HG03558 (cell line): ENCODE results near the gene RABGAP1.

ENCODE experiments used
- ATAC-seq: cut with Tn5 transposase; IDR thresholded peaks from one replicate; pipeline ENCODE4 v1.9.1; 2021; ENCODE audit warnings: moderate number of reproducible peaks; ENCODE audit not compliant: unreplicated experiment; ENCODE audit errors: extremely low read depth

The RABGAP1 gene

GRCh38 chr9:123043081-123043939 is 102.5 kb downstream of the RABGAP1 start:
- no peak for ATAC-seq

DNA sequence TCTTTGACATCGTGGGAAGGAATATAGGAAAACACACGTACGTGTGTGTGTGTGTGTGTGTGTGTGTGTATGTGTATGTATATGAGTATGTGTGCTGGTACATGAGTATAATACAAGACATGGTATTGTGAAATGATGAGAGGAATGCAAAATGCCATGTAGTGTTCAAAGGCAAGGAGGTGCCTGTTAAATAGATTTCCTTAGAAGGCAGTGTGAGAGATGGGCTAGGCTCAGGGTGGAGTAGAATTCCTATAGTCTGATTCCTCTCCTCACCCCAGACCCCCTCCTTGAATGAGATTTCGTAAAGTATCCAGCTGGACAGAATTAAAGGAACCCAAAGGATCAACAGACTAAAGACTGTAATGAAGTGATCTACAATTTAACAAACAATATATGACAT is 103.8 kb downstream of the RABGAP1 start:
- no peak for ATAC-seq

DNA sequence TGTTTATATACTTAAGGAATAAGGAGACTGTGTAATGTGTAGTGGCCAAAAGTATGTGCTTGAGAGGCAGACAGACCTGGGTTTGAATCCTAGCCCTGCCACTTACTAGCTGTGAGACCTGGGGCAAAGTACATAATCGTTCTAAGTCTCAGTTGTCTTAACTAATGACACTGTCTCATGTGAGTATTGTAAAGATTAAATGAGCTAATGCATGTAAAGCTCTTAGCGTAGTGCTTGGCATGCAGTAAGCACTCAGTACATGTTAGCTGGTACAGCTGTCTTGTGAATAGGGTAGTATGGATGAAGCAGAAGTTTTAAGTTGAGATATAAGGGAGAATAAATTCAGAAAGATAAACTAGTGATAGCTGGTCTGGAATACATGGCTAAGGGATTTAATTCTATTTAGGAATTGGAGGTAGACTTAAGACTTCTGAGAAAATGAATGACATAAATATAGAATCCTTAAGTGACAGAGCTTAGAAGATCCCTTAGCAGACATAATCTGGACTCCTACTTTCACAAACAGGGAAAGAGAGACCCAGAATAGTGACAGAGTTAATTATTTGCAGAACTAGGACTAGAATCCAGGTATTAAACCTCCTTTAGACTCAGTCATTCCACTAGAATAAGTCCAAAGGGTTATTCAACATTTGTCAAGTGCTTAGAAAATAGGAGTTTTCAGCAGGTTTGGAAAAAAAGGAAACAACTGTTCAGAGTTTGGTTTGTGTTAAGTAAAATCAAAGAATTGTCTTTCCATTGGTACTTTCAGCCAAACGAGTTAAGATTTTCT is 105.8 kb downstream of the RABGAP1 start:
- no peak for ATAC-seq

DNA sequence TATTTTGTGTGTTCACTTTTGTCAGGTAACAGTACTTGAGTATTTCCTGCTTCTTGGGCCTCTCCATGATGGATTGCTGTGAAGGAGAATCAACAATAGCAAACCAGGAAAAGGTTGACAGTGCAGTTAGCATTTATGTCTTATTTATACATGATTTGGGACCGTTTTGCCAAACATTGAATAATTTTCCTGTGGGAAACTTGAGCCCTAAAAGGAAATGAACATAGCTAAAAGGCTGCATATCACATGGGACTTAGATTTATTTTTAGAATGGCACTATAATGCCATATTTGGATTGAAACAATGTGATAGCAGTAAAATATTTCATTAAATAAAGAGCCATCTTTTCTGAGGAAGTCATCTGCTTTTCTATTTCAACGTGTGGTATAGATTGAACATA is 107.9 kb downstream of the RABGAP1 start:
- no peak for ATAC-seq

GRCh38 chr9:123049589-123050222 is 108.9 kb downstream of the RABGAP1 start:
- ATAC-seq, result no peak

- ATAC-seq, result no peak
These were observed 112.2 kb downstream of the RABGAP1 start for GRCh38 chr9:123053046-123053445.

- no peak for ATAC-seq
These were observed 112.9 kb downstream of the RABGAP1 start for GRCh38 chr9:123053711-123054110.

DNA sequence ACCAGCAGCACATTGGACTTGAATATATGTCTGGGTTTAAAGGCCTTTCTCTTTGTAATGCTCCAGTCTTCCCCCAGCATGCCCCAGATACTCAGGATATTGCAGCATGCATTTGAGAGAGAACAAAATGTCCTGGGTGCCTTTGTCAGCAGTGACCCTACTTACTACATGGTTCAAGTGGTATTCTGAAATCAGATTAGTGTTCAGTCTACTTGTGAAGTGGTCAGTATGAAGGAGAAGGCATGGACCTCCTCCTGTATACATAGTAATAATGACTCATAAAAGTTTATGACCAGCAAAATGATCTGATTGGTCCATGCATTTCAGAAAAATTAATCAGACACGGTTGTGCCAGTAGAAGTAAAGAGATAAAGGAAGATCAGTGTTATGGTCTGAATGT is 118.0 kb downstream of the RABGAP1 start:
- no peak for ATAC-seq

DNA sequence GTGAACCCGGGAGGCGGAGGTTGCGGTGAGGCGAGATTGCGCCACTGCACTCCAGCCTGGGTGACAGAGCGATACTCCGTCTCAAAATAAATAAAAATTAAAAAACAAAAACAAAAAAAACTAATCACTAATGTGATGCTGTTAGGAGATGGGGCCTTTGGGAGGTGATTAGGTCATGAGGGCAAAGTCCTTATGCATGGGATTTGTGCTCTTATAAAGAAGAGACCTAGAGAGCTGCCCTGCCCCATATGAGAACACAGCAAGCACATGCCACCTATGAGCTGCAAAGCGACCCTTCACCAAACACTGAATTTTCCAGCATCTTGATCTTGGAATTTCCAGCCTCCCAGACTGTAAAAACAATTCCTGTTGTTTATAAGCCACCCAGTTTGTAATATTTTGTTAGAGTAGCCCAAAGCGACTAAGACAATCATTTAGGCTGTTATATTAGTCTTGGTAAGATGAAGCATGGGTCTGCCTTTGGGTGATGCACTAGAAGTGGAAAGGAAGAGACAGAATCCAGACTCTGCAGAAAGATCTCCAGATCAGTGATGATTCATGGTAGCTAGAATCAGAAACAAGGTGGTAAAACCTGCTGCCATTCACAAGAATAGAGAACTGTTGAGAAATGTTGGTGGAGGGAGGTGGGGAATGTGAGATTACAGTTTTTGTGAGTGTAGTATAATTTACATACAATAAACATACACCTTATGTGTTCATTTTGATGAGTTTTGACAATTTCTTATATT is 118.8 kb downstream of the RABGAP1 start:
- no peak for ATAC-seq

GRCh38 chr9:123061216-123061615 is 120.4 kb downstream of the RABGAP1 start:
- ATAC-seq, result no peak

DNA sequence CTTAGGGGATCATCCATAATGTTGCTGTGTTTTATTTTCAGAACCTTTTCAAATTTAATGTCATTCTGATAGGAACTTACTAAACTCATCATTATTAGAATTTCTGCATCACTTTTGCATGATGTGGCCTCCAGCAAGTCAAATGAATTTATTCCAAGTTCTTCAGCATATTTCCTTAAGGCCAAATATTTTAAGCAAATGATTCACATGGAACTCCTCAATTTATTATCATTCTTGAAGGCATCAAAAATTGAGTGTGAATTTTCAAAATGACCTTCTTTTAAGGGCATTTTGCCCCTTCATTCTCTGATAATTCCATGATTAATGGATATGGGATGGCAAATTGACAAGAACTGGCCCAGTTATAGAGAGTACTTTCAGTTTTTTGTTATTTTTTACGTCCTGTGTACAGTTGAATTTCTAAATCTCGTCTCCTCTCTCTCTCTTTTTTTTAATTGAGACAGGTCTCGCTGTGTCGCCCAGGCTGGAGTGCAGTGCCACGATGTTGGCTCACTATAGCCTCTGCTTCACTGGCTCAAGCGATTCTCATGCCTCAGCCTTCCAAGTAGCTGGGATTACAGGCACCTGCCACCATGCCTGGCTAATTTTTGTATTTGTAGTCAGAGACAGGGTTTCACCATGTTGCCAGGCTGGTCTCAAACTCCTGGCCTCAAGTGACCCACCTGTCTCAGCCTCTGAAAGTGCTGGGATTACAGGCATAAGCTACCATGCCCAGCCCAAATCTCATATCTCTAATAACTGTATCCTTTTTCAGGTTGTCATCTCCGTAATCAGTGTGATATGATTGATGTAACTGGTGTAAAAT is 121.7 kb downstream of the RABGAP1 start:
- no peak for ATAC-seq

- ATAC-seq, result no peak
These were observed 122.4 kb downstream of the RABGAP1 start for GRCh38 chr9:123063177-123063598.

- ATAC-seq, result no peak
These were observed 123.1 kb downstream of the RABGAP1 start for GRCh38 chr9:123063896-123064295.

GRCh38 chr9:123064716-123065115 is 123.9 kb downstream of the RABGAP1 start:
- no peak for ATAC-seq

DNA sequence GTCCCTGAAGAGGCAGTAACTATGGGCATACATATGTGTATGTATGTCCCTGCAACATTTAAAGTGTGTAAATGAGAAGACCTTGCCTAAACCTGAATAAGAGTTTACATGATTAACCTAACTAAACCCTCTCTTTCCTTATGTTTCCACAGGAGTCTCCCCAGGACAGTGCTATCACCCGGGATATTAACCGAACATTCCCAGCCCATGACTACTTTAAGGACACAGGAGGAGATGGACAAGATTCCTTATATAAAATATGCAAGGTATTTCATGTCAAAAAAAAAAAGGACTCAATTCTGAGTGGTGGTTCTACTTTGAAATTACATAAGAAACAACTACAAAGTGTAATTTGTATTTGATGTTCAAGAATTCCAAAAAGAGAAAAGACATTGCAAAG is 124.4 kb downstream of the RABGAP1 start:
- no peak for ATAC-seq

DNA sequence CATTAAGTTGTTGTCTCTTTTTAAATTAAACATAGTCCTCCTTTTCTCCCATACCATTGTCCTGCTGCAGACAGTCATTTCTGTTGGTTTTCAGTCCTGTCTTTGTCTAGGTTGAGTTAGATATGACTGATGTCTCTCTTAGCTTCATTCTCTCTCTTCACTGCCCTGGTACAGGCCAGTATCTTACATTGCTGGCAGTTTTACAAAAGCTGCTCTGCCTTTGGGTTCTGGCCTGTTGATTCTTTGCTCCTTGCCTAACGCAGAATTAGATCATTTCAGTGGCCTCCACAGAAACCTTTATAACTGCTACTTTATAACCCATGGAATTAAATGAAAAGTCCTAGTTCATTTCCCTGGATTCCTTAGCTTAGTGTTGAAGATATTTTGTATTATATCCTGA is 126.3 kb downstream of the RABGAP1 start:
- no peak for ATAC-seq

- ATAC-seq, result no peak
These were observed 128.2 kb downstream of the RABGAP1 start for GRCh38 chr9:123069010-123069481.

DNA sequence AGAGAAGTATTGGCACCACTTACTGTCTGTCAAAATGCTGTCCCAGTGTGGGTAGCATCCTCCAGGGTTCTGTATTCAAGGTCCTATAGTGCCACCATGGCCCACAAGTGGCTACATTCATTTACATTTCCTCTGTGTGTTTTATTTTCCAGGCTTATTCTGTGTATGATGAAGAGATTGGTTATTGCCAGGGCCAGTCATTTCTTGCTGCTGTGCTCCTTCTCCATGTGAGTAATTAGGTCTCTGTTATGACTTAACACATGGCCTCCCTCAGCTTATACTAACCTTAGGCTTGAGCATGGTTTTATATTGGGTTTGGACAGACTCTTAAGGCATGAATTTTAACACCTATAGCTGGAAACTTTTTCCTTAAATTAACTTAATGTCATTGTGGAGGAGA is 129.4 kb downstream of the RABGAP1 start:
- no peak for ATAC-seq

- no peak for ATAC-seq
These were observed 131.7 kb downstream of the RABGAP1 start for GRCh38 chr9:123072407-123072995.
